OCI-LY3 (cell line): ENCODE measurements around the gene TMEM126B.

Experiments
- EZH2phosphoT487 ChIP-seq: fragments of 200-600 bp; shearing (Covaris generic); IDR thresholded peaks from 2 replicates; pipeline ENCODE4 v1.6.1; 2018; ENCODE audit warnings: antibody characterized with exemption, mixed run types, low read depth
- TF ChIP-seq, protein P1 (sequence below): fragments of 200-600, 300-600 bp; sonication (generic); IDR thresholded peaks from 2 replicates; pipeline ENCODE4 v1.5.1; 2014; ENCODE audit warnings: antibody characterized with exemption, low read length, low read depth

DNA sequence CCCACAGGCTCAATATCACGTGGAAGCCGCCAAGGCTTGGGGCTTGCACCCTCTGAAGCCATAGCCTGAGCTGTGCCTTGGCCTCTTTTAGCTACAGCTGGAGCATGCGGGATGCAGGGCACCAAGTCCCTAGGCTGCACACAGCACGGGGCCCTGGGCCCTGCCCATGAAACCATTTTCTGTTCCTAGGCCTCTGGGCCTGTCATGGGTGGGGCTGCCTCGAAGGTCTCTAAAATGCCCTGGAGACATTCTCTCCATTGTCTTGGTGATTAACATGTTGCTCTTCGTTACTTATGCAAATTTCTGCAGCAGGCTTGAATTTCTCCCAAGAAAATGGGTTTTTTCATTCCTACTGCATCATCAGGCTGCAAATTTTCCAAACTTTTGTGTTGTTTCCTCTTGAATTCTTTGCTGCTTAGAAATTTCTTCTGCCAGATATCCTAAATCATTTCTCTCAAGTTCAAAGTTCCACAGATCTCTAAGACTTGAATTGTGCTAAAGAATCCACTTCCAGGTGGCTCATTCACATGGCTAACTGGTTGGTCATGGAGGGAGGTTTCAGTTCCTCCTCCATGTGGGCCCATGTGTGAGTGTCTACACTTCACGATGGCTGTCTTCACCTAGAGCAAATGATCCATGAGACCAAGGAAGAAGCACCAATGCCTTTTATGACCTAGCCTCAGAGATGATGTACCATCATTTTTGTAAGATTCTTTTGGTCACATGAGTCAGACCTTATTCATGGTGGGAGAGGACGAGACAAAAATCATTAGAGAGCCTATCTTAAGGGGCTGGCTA is 43.9 kb downstream of the TMEM126B start:
- TF ChIP-seq, protein P1, sequence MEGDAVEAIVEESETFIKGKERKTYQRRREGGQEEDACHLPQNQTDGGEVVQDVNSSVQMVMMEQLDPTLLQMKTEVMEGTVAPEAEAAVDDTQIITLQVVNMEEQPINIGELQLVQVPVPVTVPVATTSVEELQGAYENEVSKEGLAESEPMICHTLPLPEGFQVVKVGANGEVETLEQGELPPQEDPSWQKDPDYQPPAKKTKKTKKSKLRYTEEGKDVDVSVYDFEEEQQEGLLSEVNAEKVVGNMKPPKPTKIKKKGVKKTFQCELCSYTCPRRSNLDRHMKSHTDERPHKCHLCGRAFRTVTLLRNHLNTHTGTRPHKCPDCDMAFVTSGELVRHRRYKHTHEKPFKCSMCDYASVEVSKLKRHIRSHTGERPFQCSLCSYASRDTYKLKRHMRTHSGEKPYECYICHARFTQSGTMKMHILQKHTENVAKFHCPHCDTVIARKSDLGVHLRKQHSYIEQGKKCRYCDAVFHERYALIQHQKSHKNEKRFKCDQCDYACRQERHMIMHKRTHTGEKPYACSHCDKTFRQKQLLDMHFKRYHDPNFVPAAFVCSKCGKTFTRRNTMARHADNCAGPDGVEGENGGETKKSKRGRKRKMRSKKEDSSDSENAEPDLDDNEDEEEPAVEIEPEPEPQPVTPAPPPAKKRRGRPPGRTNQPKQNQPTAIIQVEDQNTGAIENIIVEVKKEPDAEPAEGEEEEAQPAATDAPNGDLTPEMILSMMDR = no peak
- no peak for TF ChIP-seq EZH2phosphoT487
